HG02852 (cell line): ENCODE measurements around the gene SPECC1.
"Not testable (repeated sequence)": the region's sequence is repeated elsewhere in the genome, so short reads cannot be mapped to it uniquely, and the experiment has no call there.

ENCODE experiments used
- ATAC-seq: cut with Tn5 transposase; IDR thresholded peaks from one replicate; pipeline ENCODE4 v1.9.1; 2021; ENCODE audit warnings: mild to moderate bottlenecking, moderate library complexity; ENCODE audit not compliant: unreplicated experiment

Gene SPECC1

GRCh38 chr17:20123209-20123608 lies 114.0 kb downstream of the SPECC1 start:
- ATAC-seq: no peak

- ATAC-seq: no peak
Measured at GRCh38 chr17:20125724-20126123, 116.6 kb downstream of the SPECC1 start.

- ATAC-seq: no peak
Measured at GRCh38 chr17:20127360-20128035, 118.3 kb downstream of the SPECC1 start.

GRCh38 chr17:20128036-20128667 lies 119.0 kb downstream of the SPECC1 start:
- no peak for ATAC-seq

- ATAC-seq: no peak
Measured at GRCh38 chr17:20133517-20133916, 124.4 kb downstream of the SPECC1 start.

- ATAC-seq: no peak
Measured at GRCh38 chr17:20141198-20141972, 132.2 kb downstream of the SPECC1 start.

GRCh38 chr17:20142268-20142667 lies 133.1 kb downstream of the SPECC1 start:
- no peak for ATAC-seq

GRCh38 chr17:20143740-20144139 lies 134.6 kb downstream of the SPECC1 start:
- no peak for ATAC-seq

GRCh38 chr17:20145567-20145966 lies 136.4 kb downstream of the SPECC1 start:
- no peak for ATAC-seq

- ATAC-seq: no peak
Measured at GRCh38 chr17:20149251-20149650, 140.1 kb downstream of the SPECC1 start.

- ATAC-seq: no peak
Measured at GRCh38 chr17:20151174-20151573, 142.0 kb downstream of the SPECC1 start.

GRCh38 chr17:20153231-20153630 lies 144.1 kb downstream of the SPECC1 start:
- no peak for ATAC-seq

- no peak for ATAC-seq
Measured at GRCh38 chr17:20154286-20155000, 145.3 kb downstream of the SPECC1 start.

- ATAC-seq: peak; percentile 87
Measured at GRCh38 chr17:20155258-20156195, 146.4 kb downstream of the SPECC1 start.

GRCh38 chr17:20156196-20157000 lies 147.2 kb downstream of the SPECC1 start:
- peak; percentile 25 for ATAC-seq

- ATAC-seq: no peak
Measured at GRCh38 chr17:20157001-20157310, 147.8 kb downstream of the SPECC1 start.

- no peak for ATAC-seq
Measured at GRCh38 chr17:20158580-20158979, 149.4 kb downstream of the SPECC1 start.

- no peak for ATAC-seq
Measured at GRCh38 chr17:20159406-20160069, 150.4 kb downstream of the SPECC1 start.

- ATAC-seq: not testable (repeated sequence)
Measured at GRCh38 chr17:20165516-20165915, 156.4 kb downstream of the SPECC1 start.
